Sigmoid colon (tissue), 7 donors: ENCODE measurements around the gene TRA2A. TPM values are rescaled to one million over a fixed set of nuclear protein-coding genes. Genes with fewer than 3 reads are reported as not detected.
"Not testable (repeated sequence)": the region's sequence is repeated elsewhere in the genome, so short reads cannot be mapped to it uniquely, and the experiment has no call there.

Experiments
- DNase-seq: peaks from one replicate; pipeline ENCODE4 v3.0.0-alpha.2; 2019
- H3K27ac ChIP-seq, 4 donors: fragments of 200-600 bp; sonication (generic); one replicate each; pipeline ENCODE4 v1.5.1; 2016 to 2019; ENCODE audit warnings: mild to moderate bottlenecking in 1 of 4
- H3K27me3 ChIP-seq, 3 donors: fragments of 200-600 bp; sonication (generic); one replicate each; pipeline ENCODE4 v1.5.1; 2019; ENCODE audit warnings: mild to moderate bottlenecking in 1 of 3
- H3K36me3 ChIP-seq, 4 donors: fragments of 200-600 bp; sonication (generic); one replicate each; pipeline ENCODE4 v1.5.1; 2016 to 2019
- H3K4me1 ChIP-seq, 4 donors: fragments of 200-600 bp; sonication (generic); one replicate each; pipeline ENCODE4 v1.5.1; 2017 to 2019
- H3K4me3 ChIP-seq, 4 donors: fragments of 200-600 bp; sonication (generic); one replicate each; pipeline ENCODE4 v1.5.1; 2017 to 2019; ENCODE audit warnings: mild to moderate bottlenecking in 2 of 4, moderate library complexity in 1 of 4
- H3K9me3 ChIP-seq, 4 donors: fragments of 200-600 bp in 3 of 4; sonication (generic) in 3 of 4; one replicate each; pipeline versions ENCODE4 v1.5.1 to v1.6.1; 2013 to 2019
- CTCF ChIP-seq, 4 experiments: fragments of 450-650 bp in 3 of 4; fragments of 200-600 bp in 1 of 4; IDR thresholded peaks; one replicate each; pipeline ENCODE4 v1.5.1; 2016 to 2019; ENCODE audit warnings: antibody characterized with exemption in 4 of 4, mild to moderate bottlenecking in 3 of 4, moderate library complexity in 2 of 4
- EP300 ChIP-seq, 4 donors: sonication (generic); formaldehyde crosslinking; IDR thresholded peaks; one replicate each; pipeline ENCODE4 v1.6.1; 2017; ENCODE audit warnings: antibody characterized with exemption in 4 of 4
- POLR2A ChIP-seq, 2 donors: fragments of 450-650 bp; IDR thresholded peaks; one replicate each; pipeline ENCODE4 v1.6.1; 2016; ENCODE audit warnings: antibody characterized with exemption in 2 of 2, mild to moderate bottlenecking in 2 of 2, moderate library complexity in 2 of 2
- POLR2AphosphoS5 ChIP-seq, 4 donors: sonication (generic); formaldehyde crosslinking; IDR thresholded peaks; one replicate each; pipeline ENCODE4 v1.6.1; 2017; ENCODE audit warnings: antibody characterized with exemption in 4 of 4
- WGBS, 2 donors: extraction: QIAGEN DNeasy Blood & Tissue Kit; methylation state at CpG; one replicate each; pipeline ENCODE4 v1.1.7; 2013; 5-methylcytosine and 5-hydroxymethylcytosine counted together
- intact Hi-C: fragments of 100-400 bp; cut with DNase I; formaldehyde crosslinking; loops from one replicate; pipeline ENCODE4 v1.15.1; 2023
- polyA plus RNA-seq, 3 donors: library from polyadenylated mRNA; stranded (reverse); fragments of 200-250 nt; gene quantifications; one replicate each; pipeline ENCODE4 v1.2.3, GENCODE V29; 2013
- total RNA-seq, 4 donors: library from RNA; depleted of rRNA; stranded (reverse); fragments of >200 nt; gene quantifications; one replicate each; pipeline ENCODE4 v1.1.0, GENCODE V29; 2016
- donor health status: healthy with polysubstance abuse.
- donor health status: Bipolar disorder and iron deficiency.
- donor health status: healthy.

The TRA2A gene
- total and polyA plus RNA-seq, 7 donors: 34.2 to 84.5 (median 45.9) TPM

- Histone ChIP-seq H3K4me1 (peaks cover 0 to 4% (median 0%) of the 10 kb centered on the region in 4 donors), H3K36me3 (no peaks in the 10 kb centered on the region), H3K4me3 (no peak overlapping the region), H3K27me3 (no peaks in the 10 kb centered on the region), H3K27ac (no peak overlapping the region), H3K9me3 (no peaks in the 10 kb centered on the region)
- intact Hi-C loops: no loop called here
- 55 to 67% methylated on average over 3 of the region's 3 CpGs for WGBS, 2 donors
- no peak for DNase-seq
- TF ChIP-seq CTCF (IDR thresholded peaks at IDR 0.05) (no peak), POLR2A (IDR thresholded peaks at IDR 0.05) (no peak), POLR2AphosphoS5 (IDR thresholded peaks at IDR 0.05) (no peak)
Observed at GRCh38 chr7:23491502-23491901, 40.3 kb downstream of the TRA2A start.

GRCh38 chr7:23490357-23491135, 41.2 kb downstream of the TRA2A start:
- WGBS, 2 donors: 54 to 56% methylated on average over 56 of the region's 56 CpGs
- intact Hi-C loops: no loop called here
- peak overlapping the region; percentile 40 to 60 (median 56) for H3K4me3 ChIP-seq
- no peaks in the 10 kb centered on the region for H3K36me3 ChIP-seq
- no peaks in the 10 kb centered on the region for H3K27me3 ChIP-seq
- peaks cover 0 to 4% (median 0%) of the 10 kb centered on the region in 4 donors for H3K4me1 ChIP-seq
- H3K9me3 ChIP-seq: no peaks in the 10 kb centered on the region
- peak overlapping the region; percentile 48 to 64 (median 53) for H3K27ac ChIP-seq
- TF ChIP-seq CTCF (IDR thresholded peaks at IDR 0.05): no peak
- TF ChIP-seq POLR2AphosphoS5 (IDR thresholded peaks at IDR 0.05): peak in 3 of 4 donors; percentile 30 to 48 (median 33)
- peak; percentile 68 for DNase-seq

- H3K27me3 ChIP-seq, H3K36me3 ChIP-seq, intact Hi-C loops, H3K9me3 ChIP-seq, H3K27ac ChIP-seq, DNase-seq, H3K4me1 ChIP-seq, H3K4me3 ChIP-seq: not testable (repeated sequence)
- 97 to 98% methylated on average over 13 of the region's 13 CpGs for WGBS, 2 donors
Observed at GRCh38 chr7:23488714-23489113, 43.1 kb downstream of the TRA2A start.

GRCh38 chr7:23487670-23488069, 44.1 kb downstream of the TRA2A start:
- H3K9me3 ChIP-seq: no peaks in the 10 kb centered on the region
- TF ChIP-seq POLR2AphosphoS5 (IDR thresholded peaks at IDR 0.05): no peak
- no peak for TF ChIP-seq CTCF (IDR thresholded peaks at IDR 0.05)
- no peak for TF ChIP-seq EP300 (IDR thresholded peaks at IDR 0.05)
- TF ChIP-seq POLR2A (IDR thresholded peaks at IDR 0.05): no peak
- H3K27me3 ChIP-seq: no peaks in the 10 kb centered on the region
- no peak overlapping the region for H3K4me3 ChIP-seq
- DNase-seq: no peak
- H3K36me3 ChIP-seq: no peaks in the 10 kb centered on the region
- WGBS, 2 donors: 32 to 55% methylated on average over 4 of the region's 4 CpGs
- H3K27ac ChIP-seq: no peak overlapping the region
- intact Hi-C loops: no loop called here
- H3K4me1 ChIP-seq: peaks cover 0 to 4% (median 0%) of the 10 kb centered on the region in 4 donors

GRCh38 chr7:23486002-23486773, 45.6 kb downstream of the TRA2A start:
- 81 to 87% methylated on average over 13 of the region's 13 CpGs for WGBS, 2 donors
- Histone ChIP-seq H3K27ac (no peak overlapping the region), H3K36me3 (no peaks in the 10 kb centered on the region), H3K9me3 (no peaks in the 10 kb centered on the region), H3K27me3 (no peaks in the 10 kb centered on the region), H3K4me3 (no peak overlapping the region), H3K4me1 (peaks cover 0 to 4% (median 0%) of the 10 kb centered on the region in 4 donors)
- intact Hi-C loops: no loop called here
- TF ChIP-seq EP300 (IDR thresholded peaks at IDR 0.05): no peak
- no peak for TF ChIP-seq POLR2A (IDR thresholded peaks at IDR 0.05)
- TF ChIP-seq POLR2AphosphoS5 (IDR thresholded peaks at IDR 0.05): no peak
- no peak for TF ChIP-seq CTCF (IDR thresholded peaks at IDR 0.05)
- DNase-seq: no peak
